Amygdala (tissue), 56 donors: ENCODE data around the gene EVC.
A peak's percentile ranks its signal among the peaks of the same experiment; 100 is the strongest.
"Not testable (repeated sequence)": the region's sequence is repeated elsewhere in the genome, so short reads cannot be mapped to it uniquely, and the experiment has no call there.

Experiments
- DNase-seq, 56 donors: peaks; one replicate each; lab custom pipeline; 2025; lab: John Stamatoyannopoulos, UW

EVC gene

DNA sequence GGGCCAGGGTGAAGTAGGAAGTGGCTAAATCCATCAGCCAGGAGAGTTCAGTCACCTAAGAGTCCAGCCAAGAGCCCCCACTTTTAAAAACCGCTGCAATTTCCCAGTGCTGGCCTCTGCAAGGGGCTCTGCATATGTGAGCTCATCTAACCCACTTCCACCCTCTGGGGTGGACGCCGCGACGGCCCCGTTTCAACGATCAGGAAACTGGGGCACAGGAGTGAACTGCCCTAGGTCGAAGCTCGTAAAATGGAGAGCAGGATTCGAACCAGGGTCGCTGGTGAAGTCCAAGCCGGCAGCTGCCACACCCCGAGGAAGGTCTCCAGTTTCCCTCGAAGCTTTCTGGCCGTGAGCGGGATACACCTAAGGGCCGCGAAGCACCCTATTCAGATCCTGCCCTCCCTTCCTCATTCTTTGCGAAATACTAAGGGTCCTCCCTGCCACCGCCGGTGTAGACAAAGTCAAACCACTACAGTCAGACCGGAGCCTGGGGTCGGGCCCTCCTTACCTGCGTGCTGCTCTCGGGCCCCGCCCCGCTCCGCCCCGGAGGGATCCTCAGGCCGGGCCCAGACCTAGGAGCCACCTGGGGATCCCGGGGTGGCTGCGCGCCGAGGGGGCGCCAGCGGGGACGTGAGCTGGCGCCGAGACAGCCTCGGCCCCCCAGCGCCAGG is 3.1 kb upstream of the EVC start:
- no peak for DNase-seq

GRCh38 chr4:5708449-5709206 is 2.4 kb upstream of the EVC start, which contains the start of gene EVC2:
TSS of gene EVC2 (minus strand) at chr4:5708559. CDS start at chr4:5708513, 46 bp downstream.
- peak in 16 of 56 donors; percentile 5 to 50 (median 26) for DNase-seq

DNA sequence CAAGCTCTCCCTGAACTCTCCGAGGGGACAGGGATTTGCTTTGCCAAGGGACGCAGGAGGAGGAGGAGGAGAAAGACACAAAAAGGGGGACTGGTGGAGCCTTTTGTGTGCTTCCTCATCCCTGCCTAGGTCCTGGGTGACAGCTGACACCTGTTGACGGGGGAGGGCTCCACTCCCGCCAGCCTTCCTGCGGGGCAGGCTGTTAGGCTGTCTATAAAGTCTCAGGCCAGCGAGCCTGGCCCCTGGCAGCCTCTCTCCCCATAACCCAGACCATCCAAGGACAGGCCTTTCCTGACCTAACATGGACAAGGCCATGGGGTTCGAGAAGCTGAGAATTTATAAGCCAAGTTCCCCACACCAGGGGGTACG is 1.8 kb upstream of the EVC start:
- no peak for DNase-seq

- DNase-seq = no peak
Observed at GRCh38 chr4:5710065-5710960, 688 bp upstream of the EVC start.

DNA sequence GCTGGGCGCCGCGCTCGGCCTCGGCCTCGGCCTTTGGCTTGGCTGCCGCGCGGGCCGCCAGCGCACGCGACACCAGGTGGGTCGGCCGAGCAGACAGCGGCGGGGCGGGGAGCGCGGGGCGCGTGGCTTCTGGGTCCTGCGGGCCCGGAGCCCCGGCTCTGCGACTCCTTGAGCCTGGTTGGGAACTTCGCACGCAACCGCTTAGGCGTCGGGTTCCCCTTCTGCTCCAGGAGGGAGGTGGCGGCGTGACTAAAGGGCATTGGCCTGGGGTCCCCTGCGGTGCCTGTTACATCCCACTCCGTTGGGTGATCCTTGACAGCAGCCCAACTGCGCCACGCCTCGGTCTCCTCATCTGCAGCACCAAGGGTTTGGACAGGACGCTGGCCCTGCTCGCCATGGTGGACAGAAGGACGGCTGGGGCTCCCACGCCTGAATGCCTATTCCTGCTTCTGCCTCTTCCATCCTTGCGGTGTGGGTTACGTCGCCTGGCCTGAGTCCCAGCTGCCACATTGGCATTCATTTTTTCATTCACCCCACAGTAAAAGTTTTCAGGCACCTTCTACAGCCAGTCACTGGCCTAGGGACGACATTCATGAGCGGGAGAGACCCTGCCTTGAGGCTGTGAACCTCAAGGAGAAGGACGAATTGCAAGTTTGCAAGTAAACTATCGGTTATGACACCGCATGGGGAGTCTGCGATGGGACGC is 631 bp downstream of the EVC start:
- DNase-seq = no peak

DNA sequence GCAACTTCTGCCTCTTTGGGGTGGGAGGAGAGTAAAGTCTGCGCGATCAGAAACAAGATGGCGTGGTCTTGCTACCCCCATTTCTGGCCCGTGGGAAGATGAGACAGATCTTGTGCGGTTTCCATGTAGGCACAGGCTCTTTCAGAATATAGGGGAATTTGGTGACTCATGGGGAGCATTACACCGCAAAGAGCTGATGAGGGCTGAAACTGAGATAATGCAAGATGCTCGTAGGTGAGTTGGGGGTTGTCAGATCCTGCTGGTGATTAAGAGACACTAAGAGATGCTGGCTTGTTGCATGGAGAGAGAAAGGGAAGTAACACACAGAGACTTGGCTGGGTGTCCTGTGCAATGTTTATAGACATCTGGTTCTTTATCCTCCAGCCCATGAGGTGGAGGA is 1.5 kb downstream of the EVC start:
- DNase-seq = no peak

DNA sequence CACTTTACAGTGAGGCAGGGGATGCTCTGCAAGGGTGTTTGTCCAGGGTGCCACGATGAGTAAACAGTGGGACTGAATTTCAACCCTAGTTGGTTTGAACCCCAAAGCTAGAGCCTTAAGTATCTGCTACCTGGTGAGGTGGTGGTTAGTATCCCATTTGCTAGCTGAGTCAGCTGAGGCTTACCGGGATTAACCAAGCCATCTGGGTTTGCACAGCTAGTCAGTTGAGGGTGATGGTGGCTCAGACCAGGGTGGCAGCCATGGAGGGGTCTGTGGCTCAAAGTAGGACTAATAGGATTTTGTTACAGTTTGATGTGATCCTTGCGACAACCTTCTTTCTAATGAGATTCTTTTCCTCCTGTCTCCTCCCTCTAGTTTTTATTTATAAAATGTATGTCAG is 1.9 kb downstream of the EVC start:
- DNase-seq = no peak

DNA sequence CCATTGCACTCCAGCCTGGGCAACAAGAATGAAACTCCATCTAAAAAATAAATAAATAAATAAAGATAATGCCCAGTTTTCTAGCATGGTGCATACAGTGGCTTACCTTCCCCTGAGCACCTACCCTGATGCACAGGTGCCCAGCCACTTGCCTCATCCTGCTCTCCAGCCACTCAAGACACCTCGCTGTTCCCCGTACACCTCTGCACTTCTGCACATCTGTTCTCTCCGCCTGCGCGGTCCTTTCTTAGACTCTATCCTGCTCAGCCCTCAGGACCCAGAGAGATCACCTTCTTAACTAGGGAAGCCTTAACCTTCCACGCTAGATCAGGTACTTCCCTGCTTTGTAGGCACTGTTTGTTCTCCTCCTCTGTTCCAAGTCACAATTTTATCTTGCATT is 2.9 kb downstream of the EVC start:
- no peak for DNase-seq

DNA sequence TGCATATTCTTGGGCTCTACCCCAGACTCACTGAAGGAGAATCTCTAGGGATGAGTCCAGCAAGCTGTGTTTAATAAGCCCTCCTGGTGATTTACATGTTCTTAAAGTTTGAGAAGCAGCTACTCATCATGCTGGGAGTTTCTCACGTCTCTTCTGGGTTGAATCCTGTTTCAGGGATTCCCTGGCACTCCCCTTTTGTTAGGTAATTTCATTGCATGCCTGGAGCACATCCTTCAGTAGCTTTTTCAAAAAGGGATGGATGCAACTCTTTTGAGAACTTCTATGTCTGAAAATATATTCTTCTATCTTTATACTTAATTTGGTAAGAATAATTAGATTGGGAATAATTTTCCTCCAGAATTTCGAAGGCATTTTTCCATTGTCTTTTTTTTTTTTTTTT is 4.4 kb downstream of the EVC start:
- no peak for DNase-seq

- no peak for DNase-seq
Observed at GRCh38 chr4:5716391-5716790, 5.4 kb downstream of the EVC start.

- DNase-seq = no peak
Observed at GRCh38 chr4:5717449-5718158, 6.6 kb downstream of the EVC start.

- no peak for DNase-seq
Observed at GRCh38 chr4:5718411-5718810, 7.4 kb downstream of the EVC start.

GRCh38 chr4:5719350-5720055 is 8.5 kb downstream of the EVC start:
- DNase-seq = no peak

DNA sequence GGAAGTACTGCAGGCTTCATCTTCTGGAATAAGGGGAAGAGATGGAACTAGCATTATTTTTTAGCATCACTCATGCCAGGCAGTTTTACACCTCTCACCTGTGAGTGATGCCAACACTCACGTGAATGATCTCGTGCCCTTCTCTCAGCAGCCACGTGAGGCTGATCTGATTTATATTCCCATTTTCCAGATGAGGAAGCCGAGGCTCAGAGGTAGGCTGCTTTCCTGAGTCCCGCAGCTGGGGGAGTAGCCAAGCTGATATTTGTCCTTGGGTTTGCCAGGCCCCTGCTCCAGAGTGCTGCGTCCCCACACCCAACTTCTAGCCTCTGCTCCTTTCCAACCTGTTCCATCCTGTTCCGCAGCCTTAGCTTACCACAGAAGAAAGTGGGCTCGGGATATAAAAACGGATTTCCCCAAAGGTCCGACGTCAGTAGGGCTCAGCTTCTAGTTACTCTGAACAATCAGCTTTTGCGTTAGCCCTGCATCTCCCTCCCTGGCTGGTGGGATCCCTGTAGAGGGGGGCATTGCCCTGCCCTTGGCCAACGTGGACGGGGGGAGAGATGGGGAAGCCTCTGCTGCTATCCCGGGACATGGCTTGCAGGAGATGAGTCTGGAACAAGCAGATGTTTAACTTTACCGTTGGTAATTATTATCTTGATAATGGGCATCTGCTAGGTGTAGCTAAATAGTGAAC is 9.3 kb downstream of the EVC start:
- DNase-seq = no peak

GRCh38 chr4:5720980-5721379 is 10.0 kb downstream of the EVC start:
- no peak for DNase-seq

GRCh38 chr4:5721923-5722322 is 10.9 kb downstream of the EVC start:
- no peak for DNase-seq

DNA sequence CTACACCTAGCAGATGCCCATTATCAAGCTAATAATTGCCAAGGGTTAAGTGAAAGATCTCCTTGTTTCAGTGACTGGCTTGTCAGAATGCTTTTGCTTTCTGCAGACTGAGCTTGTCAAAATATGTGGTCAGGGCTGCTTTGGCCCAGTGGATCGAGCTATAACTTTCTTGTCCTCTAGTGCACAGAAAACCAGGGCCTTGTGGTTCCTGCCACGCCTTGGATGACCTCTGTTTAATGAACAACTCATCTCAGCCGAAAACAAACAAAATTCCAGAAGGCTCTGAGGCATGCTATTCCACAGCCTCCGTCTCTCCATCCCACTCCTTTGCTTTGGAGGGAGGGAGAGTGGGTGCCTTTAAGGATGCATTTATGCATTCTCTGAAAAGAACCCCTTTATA is 11.3 kb downstream of the EVC start:
- DNase-seq = no peak

DNA sequence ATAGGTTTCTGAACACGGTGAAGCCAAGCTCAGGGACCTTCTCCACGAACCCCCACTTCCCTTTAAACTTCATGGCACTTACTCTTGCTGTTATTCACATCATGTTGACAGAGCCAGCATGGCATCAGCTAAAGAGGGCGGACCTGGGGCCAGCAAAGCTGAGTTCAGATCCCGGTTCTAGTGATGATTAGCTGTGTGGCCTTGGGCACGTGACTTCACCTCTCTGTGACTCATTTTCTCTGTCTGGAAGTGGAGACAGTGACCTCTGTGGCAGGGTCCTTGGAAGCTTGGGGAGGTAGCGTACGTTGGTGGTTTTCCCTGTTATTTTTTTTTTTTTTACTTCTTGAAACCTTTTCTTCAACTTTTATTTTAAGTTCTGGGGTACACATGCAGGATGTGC is 13.4 kb downstream of the EVC start:
- DNase-seq = no peak

GRCh38 chr4:5728412-5728811 is 17.4 kb downstream of the EVC start:
- not testable (repeated sequence) for DNase-seq
